ENCODE results near the gene STPG1. TPM values are rescaled to one million over a fixed set of nuclear protein-coding genes. Genes with fewer than 3 reads are reported as not detected.

The STPG1 gene
- total and polyA plus RNA-seq, 5 donors, result 3.9 to 8.3 (median 6.8) TPM

DNA sequence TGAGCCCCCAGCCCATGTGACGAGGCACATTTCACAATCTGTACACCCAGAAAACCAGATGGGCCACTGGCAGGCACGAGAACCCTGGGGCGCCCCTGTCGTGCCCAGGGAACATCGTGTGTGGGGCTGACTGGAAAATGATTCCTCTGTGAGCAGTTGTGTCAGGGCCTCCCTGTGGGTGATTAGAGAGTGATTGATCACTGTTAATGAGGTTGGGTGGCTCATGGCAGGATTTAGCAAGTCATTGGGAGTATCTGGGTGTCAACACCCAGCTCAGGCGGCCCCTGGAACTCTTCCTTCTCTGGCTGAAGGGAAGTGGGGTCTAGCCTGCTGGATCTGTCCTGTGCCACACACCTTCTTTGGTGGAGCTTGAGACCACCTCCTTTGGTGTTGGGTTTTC is 88.7 kb downstream of the STPG1 start:
- Histone ChIP-seq H3K27ac (ENCODE audit: low read length) (no peak overlapping the region), H3K4me3 (ENCODE audit: low read length) (no peak overlapping the region), H3K9me3 (ENCODE audit: control insufficient read depth, low read length) (no peaks in the 10 kb centered on the region), H3K27me3 (ENCODE audit: control insufficient read depth, insufficient read depth) (no peaks in the 10 kb centered on the region), H3K4me1 (ENCODE audit: control insufficient read depth, insufficient read depth, low read length) (no peaks in the 10 kb centered on the region)
- WGBS, result 79% methylated on average over 6 of the region's 6 CpGs
- DNase-seq (no peak), ATAC-seq (no peak)
- intact Hi-C loops (cut with DNase I), result loop anchor here in 1 of 4 donors (5.0 kb wide), 1 partner anchor 67 kb away; no protein-coding TSS in a partner anchor

- Histone ChIP-seq H3K27me3 (ENCODE audit: control insufficient read depth, insufficient read depth) (no peaks in the 10 kb centered on the region), H3K4me3 (ENCODE audit: low read length) (no peak overlapping the region), H3K27ac (ENCODE audit: low read length) (no peak overlapping the region), H3K9me3 (ENCODE audit: control insufficient read depth, low read length) (no peaks in the 10 kb centered on the region), H3K4me1 (ENCODE audit: control insufficient read depth, insufficient read depth, low read length) (peaks cover 2% of the 10 kb centered on the region)
- intact Hi-C loops (cut with DNase I), result loop anchor here in 1 of 4 donors (5.0 kb wide), 1 partner anchor 69 kb away; no protein-coding TSS in a partner anchor
- ATAC-seq (no peak), DNase-seq (no peak)
- WGBS, result 96% methylated on average over 2 of the region's 2 CpGs
These were observed 90.3 kb downstream of the STPG1 start for GRCh38 chr1:24323281-24323680.

GRCh38 chr1:24322470-24323177 is 91.0 kb downstream of the STPG1 start:
- intact Hi-C loops (cut with DNase I), result loop anchor here in 1 of 4 donors (5.0 kb wide), 1 partner anchor 70 kb away; no protein-coding TSS in a partner anchor

DNA sequence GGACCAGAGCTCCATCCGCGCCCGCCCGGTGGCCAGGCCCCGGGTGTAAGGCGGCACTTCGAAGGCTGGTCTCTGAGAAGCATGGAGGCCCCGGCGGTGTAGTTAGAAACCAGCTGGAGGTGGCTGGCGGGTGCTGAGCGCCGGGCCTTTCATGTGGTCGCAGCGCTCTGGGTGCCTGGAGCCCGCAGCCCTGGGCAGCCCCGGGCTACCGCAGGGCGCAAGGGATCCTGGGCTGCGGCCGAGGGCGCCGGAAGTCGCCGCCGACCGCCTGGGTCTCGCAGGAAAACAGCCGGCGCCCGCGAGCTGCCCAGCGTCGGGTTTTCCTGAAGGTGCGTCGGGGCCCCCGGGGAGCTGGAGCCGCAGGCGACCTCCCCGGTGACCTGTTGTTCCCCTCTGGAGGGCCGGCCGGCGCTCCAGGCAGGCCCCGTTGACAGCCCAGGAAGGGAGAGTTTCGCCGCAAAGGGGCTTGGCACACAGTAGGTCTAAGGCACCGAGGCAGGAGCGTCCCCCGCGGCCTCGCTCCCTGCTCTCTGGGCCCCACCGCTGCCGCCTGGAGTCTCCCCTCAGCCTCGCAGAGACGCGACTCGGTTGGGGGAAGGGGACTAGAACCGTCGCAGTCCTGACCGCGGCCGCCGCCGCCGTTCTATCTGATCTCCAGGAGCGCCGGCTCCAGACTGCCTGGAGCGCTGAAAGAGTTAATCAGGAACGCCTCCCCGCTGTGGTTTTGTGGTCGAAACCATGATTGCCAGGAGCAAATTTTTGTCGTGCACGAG is 91.7 kb downstream of the STPG1 start:
- Histone ChIP-seq H3K9me3 (ENCODE audit: control insufficient read depth, low read length) (no peaks in the 10 kb centered on the region), H3K27ac (ENCODE audit: low read length) (no peak overlapping the region), H3K4me3 (ENCODE audit: low read length) (peak overlapping the region; percentile 47), H3K4me1 (ENCODE audit: control insufficient read depth, insufficient read depth, low read length) (peaks cover 2% of the 10 kb centered on the region), H3K27me3 (ENCODE audit: control insufficient read depth, insufficient read depth) (no peaks in the 10 kb centered on the region)
- DNase-seq, result peak; percentile 58 to 76 (median 75)
- intact Hi-C loops (cut with DNase I), result loop anchor here in 1 of 4 donors (5.0 kb wide), 1 partner anchor 70 kb away; no protein-coding TSS in a partner anchor
- peak; percentile 71 to 76 for ATAC-seq
- WGBS, result 11% methylated on average over 72 of the region's 72 CpGs

More at GRCh38 chr1:24322470-24323177, 91.0 kb downstream of the STPG1 start:
- H3K27me3 ChIP-seq (ENCODE audit: control insufficient read depth, insufficient read depth), result no peaks in the 10 kb centered on the region
- DNase-seq (peak in 2 of 3 donors; percentile 61 to 67), ATAC-seq (peak; percentile 50 to 52)
- peak overlapping the region; percentile 47 for H3K4me3 ChIP-seq (ENCODE audit: low read length)
- 27% methylated on average over 33 of the region's 33 CpGs for WGBS
- H3K27ac ChIP-seq (ENCODE audit: low read length), result no peak overlapping the region
- H3K4me1 ChIP-seq (ENCODE audit: control insufficient read depth, insufficient read depth, low read length), result peaks cover 2% of the 10 kb centered on the region
- H3K9me3 ChIP-seq (ENCODE audit: control insufficient read depth, low read length), result no peaks in the 10 kb centered on the region

- H3K9me3 ChIP-seq (ENCODE audit: control insufficient read depth, low read length), result no peaks in the 10 kb centered on the region
- H3K4me1 ChIP-seq (ENCODE audit: control insufficient read depth, insufficient read depth, low read length), result peaks cover 2% of the 10 kb centered on the region
- ATAC-seq (no peak), DNase-seq (no peak)
- no peak overlapping the region for H3K4me3 ChIP-seq (ENCODE audit: low read length)
- H3K27me3 ChIP-seq (ENCODE audit: control insufficient read depth, insufficient read depth), result no peaks in the 10 kb centered on the region
- intact Hi-C loops (cut with DNase I), result loop anchor here in 1 of 4 donors (5.0 kb wide), 1 partner anchor 71 kb away; no protein-coding TSS in a partner anchor
- no peak overlapping the region for H3K27ac ChIP-seq (ENCODE audit: low read length)
- WGBS, result 95% methylated on average over 8 of the region's 8 CpGs
These were observed 92.5 kb downstream of the STPG1 start for GRCh38 chr1:24321126-24321525.

DNA sequence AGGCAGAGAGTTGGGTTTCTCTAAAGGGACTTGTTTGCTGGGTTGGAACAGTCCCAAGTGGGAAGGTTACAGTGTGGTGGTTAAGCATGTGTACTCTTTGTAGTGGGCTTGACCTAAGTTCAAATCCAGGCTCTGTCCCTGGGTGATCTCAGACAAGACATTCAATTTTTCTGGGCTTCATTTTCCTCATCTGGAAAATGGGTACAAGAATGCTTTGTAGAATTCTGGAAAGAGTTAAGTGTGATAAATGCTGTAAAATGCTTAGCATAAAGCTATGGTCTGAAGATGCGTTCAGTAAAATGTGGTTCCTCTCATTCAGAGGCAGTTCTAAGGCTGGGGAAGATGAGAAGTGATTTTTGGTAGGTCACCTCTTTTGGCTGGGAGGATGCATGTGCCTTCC is 93.6 kb downstream of the STPG1 start:
- 93% methylated on average over 1 of the region's 1 CpG for WGBS
- Histone ChIP-seq H3K4me3 (ENCODE audit: low read length) (no peak overlapping the region), H3K4me1 (ENCODE audit: control insufficient read depth, insufficient read depth, low read length) (peaks cover 2% of the 10 kb centered on the region), H3K27ac (ENCODE audit: low read length) (no peak overlapping the region), H3K27me3 (ENCODE audit: control insufficient read depth, insufficient read depth) (no peaks in the 10 kb centered on the region), H3K9me3 (ENCODE audit: control insufficient read depth, low read length) (no peaks in the 10 kb centered on the region)
- intact Hi-C loops (cut with DNase I), result loop anchor here in 1 of 4 donors (5.0 kb wide), 1 partner anchor 72 kb away; no protein-coding TSS in a partner anchor
- DNase-seq (no peak), ATAC-seq (no peak)

DNA sequence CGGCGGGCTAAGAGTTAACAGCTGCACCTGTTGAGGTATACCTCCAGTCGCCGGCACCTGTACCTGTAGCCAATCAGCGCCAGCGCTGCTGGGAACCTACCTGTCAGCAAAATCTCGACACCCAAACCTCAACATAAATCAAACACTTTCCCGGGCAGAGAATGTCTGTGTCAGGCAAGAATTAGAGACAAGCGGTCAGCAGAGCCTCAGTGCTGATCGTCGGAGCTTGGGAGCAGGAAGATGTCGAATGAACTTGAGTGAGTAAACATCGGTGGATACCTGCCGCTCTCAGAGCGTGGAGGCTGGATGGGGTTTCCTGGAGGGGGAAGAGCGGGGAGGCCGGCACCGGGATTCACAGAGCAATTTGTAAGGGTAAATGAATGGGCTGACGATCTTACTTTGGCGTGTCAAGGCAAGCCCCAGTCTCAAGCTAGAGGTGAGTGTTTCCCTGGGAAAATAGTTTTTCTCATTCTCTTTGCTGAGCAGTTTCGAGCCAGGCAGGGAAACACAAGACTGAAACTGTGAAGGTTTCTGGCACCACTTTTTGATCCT is 94.2 kb downstream of the STPG1 start, which contains the start of gene GRHL3:
GRHL3 (plus strand) TSS at position 46 of the 552 bp plus-strand sequence; CDS start at position 241, 195 bp downstream.
- no peak within 1 kb of the TSS for H3K4me3 ChIP-seq (ENCODE audit: low read length)
- ATAC-seq, result no peak

DNA sequence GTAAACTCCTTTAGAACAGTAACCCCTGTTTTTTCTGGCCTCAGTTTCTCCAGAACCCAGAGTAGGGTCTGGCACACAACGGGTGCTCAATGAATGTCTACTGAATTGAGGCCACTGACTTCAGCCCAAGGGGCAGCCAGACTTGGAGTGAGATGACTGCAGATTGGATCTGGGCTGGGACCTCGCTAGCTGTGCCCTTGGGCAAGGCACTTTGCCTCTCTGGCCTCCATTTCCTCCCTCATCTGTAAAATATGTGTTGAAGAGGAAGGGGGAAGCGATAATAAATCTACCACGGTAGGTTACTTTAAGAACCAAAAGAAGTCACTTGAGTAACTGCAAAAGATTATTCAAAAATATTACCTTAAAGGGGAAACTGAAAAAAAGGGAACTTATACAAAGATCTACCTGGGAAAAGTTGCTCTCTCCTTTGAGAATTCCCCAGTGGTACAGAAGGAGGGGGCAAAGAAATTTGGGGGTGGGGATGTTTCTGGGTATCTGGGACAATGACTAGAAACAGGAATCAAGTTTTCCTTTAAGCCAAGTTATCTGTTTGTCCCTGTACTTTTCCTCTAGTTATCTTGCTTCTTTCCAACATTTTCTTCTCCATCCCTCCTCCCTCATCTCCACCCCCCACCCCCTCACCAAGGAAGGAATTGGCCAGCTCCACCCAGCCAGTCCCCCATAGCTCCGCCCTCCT is 94.8 kb downstream of the STPG1 start:
- WGBS, result 47% methylated on average over 5 of the region's 5 CpGs
- intact Hi-C loops (cut with DNase I), result no loop called here
- no peaks in the 10 kb centered on the region for H3K27me3 ChIP-seq (ENCODE audit: control insufficient read depth, insufficient read depth)
- H3K4me3 ChIP-seq (ENCODE audit: low read length), result no peak overlapping the region
- DNase-seq, result no peak
- ATAC-seq, result no peak
- H3K9me3 ChIP-seq (ENCODE audit: control insufficient read depth, low read length), result no peaks in the 10 kb centered on the region
- H3K27ac ChIP-seq (ENCODE audit: low read length), result no peak overlapping the region
- H3K4me1 ChIP-seq (ENCODE audit: control insufficient read depth, insufficient read depth, low read length), result peaks cover 2% of the 10 kb centered on the region

More for the DNA sequence above, 94.2 kb downstream of the STPG1 start, which contains the start of gene GRHL3:
- H3K4me1 ChIP-seq (ENCODE audit: control insufficient read depth, insufficient read depth, low read length), result peaks cover 2% of the 10 kb centered on the region
- no peak for DNase-seq
- H3K27me3 ChIP-seq (ENCODE audit: control insufficient read depth, insufficient read depth), result no peaks in the 10 kb centered on the region
- intact Hi-C loops (cut with DNase I), result no loop called here
- no peak within 1 kb of the TSS for H3K27ac ChIP-seq (ENCODE audit: low read length)
- WGBS, result 16% methylated on average over 21 of the region's 21 CpGs
- H3K9me3 ChIP-seq (ENCODE audit: control insufficient read depth, low read length), result no peaks in the 10 kb centered on the region

DNA sequence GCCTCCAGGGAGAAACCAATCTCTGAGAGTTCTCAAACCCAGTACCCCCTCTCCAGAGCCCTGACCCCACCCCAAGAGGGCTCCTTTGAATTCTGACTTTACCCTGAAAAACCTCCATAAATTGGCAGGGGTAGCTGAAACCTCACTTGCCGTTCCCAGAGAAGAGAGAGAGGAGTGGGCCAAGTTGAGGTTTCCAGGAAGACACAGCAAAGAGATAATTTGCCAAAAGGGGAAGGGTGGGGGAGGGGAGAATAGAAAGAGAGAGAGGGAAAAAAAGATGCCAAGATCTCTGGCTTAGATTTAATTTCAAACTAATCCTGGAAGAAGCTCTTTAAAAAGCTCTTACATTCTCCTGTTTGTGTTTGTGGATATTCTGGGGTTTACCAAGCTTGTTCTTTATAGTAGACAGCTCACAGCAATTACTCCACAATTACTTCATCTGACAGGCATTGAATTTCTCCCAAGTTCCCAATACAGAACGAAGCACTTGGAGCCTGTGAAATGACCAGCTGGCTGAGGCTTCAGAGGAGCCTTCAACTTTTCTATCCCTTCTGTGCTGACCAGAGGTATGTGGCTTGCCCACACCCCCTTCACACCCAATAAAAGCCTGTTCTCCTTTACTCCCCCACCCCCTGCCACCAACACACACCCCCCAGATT is 95.5 kb downstream of the STPG1 start:
- Histone ChIP-seq H3K9me3 (ENCODE audit: control insufficient read depth, low read length) (no peaks in the 10 kb centered on the region), H3K4me1 (ENCODE audit: control insufficient read depth, insufficient read depth, low read length) (peaks cover 2% of the 10 kb centered on the region), H3K27me3 (ENCODE audit: control insufficient read depth, insufficient read depth) (no peaks in the 10 kb centered on the region), H3K27ac (ENCODE audit: low read length) (no peak overlapping the region), H3K4me3 (ENCODE audit: low read length) (no peak overlapping the region)
- DNase-seq (no peak), ATAC-seq (no peak)
- 24% methylated on average over 2 of the region's 2 CpGs for WGBS
- intact Hi-C loops (cut with DNase I), result no loop called here

GRCh38 chr1:24317081-24317480 is 96.5 kb downstream of the STPG1 start:
- ATAC-seq (no peak), DNase-seq (no peak)
- H3K4me1 ChIP-seq (ENCODE audit: control insufficient read depth, insufficient read depth, low read length), result peaks cover 2% of the 10 kb centered on the region
- H3K27me3 ChIP-seq (ENCODE audit: control insufficient read depth, insufficient read depth), result no peaks in the 10 kb centered on the region
- H3K4me3 ChIP-seq (ENCODE audit: low read length), result no peak overlapping the region
- 88% methylated on average over 6 of the region's 6 CpGs for WGBS
- H3K27ac ChIP-seq (ENCODE audit: low read length), result no peak overlapping the region
- H3K9me3 ChIP-seq (ENCODE audit: control insufficient read depth, low read length), result no peaks in the 10 kb centered on the region
- intact Hi-C loops (cut with DNase I), result no loop called here

Data from right cardiac atrium (tissue), 5 donors.